GM21526 (cell line): ENCODE results near the gene S100A10.

Experiments
- ATAC-seq: cut with Tn5 transposase; IDR thresholded peaks from one replicate; pipeline ENCODE4 v1.9.1; 2021; ENCODE audit warnings: moderate library complexity; ENCODE audit not compliant: unreplicated experiment, low FRiP score

S100A10 gene

GRCh38 chr1:151993734-151994496, at the start of gene S100A10:
TSS of gene S100A10 (minus strand) at chr1:151993859. CDS start at chr1:151986230, 7,629 bp downstream.
- no peak for ATAC-seq

- ATAC-seq = no peak
Observed at GRCh38 chr1:152042030-152042429, 48.4 kb upstream of the S100A10 start.

- no peak for ATAC-seq
Observed at GRCh38 chr1:152039886-152040285, 46.2 kb upstream of the S100A10 start.

- ATAC-seq = no peak
Observed at GRCh38 chr1:152039461-152039860, 45.8 kb upstream of the S100A10 start.

GRCh38 chr1:152038871-152039270, 45.2 kb upstream of the S100A10 start:
- ATAC-seq = no peak

- no peak for ATAC-seq
Observed at GRCh38 chr1:152036267-152037216, 42.9 kb upstream of the S100A10 start, which contains the start of gene S100A11. TSS of gene S100A11 (minus strand) at chr1:152037004. CDS start at chr1:152036915, 89 bp downstream.

GRCh38 chr1:152035539-152036266, 42.0 kb upstream of the S100A10 start:
- ATAC-seq = no peak

GRCh38 chr1:152034654-152035538, 41.2 kb upstream of the S100A10 start:
- ATAC-seq = no peak

- ATAC-seq = no peak
Observed at GRCh38 chr1:152034324-152034653, 40.6 kb upstream of the S100A10 start.

- ATAC-seq = no peak
Observed at GRCh38 chr1:152029929-152030211, 36.2 kb upstream of the S100A10 start.

- no peak for ATAC-seq
Observed at GRCh38 chr1:152029144-152029928, 35.7 kb upstream of the S100A10 start.

GRCh38 chr1:152026895-152027294, 33.2 kb upstream of the S100A10 start:
- no peak for ATAC-seq

- ATAC-seq = no peak
Observed at GRCh38 chr1:152024223-152024622, 30.6 kb upstream of the S100A10 start.

GRCh38 chr1:152023221-152023620, 29.6 kb upstream of the S100A10 start:
- no peak for ATAC-seq

- no peak for ATAC-seq
Observed at GRCh38 chr1:152022474-152022873, 28.8 kb upstream of the S100A10 start.

- ATAC-seq = no peak
Observed at GRCh38 chr1:152021569-152021968, 27.9 kb upstream of the S100A10 start.

GRCh38 chr1:152020849-152021248, 27.2 kb upstream of the S100A10 start:
- ATAC-seq = no peak

- ATAC-seq = no peak
Observed at GRCh38 chr1:152018537-152018936, 24.9 kb upstream of the S100A10 start.

- ATAC-seq = no peak
Observed at GRCh38 chr1:152015766-152016165, 22.1 kb upstream of the S100A10 start.
